ENCODE results near the gene SUSD4. TPM values are rescaled to one million over a fixed set of nuclear protein-coding genes. Genes with fewer than 3 reads are reported as not detected.

SUSD4 gene
- total RNA-seq, 3 donors from 2014 or later = 0.64 to 16.7 (median 14.9) TPM

GRCh38 chr1:223216074-223216473 is 147.9 kb downstream of the SUSD4 start:
- H3K27ac ChIP-seq = no peak overlapping the region
- intact Hi-C loops (cut with DNase I; ENCODE audit: low total_unique reads) = no loop called here
- no peaks in the 10 kb centered on the region for H3K4me1 ChIP-seq
- DNase-seq (ENCODE audit: low spot score in 2 of 2) = no peak
- no peaks in the 10 kb centered on the region for H3K36me3 ChIP-seq
- peaks cover 7 to 13% of the 10 kb centered on the region in 2 donors for H3K9me3 ChIP-seq
- TF ChIP-seq CTCF (IDR thresholded peaks at IDR 0.05) (no peak), POLR2A (IDR thresholded peaks at IDR 0.05) (no peak), POLR2AphosphoS5 (IDR thresholded peaks at IDR 0.05) (no peak)
- H3K27me3 ChIP-seq = no peaks in the 10 kb centered on the region
- no peak overlapping the region for H3K4me3 ChIP-seq

GRCh38 chr1:223215026-223215425 is 148.9 kb downstream of the SUSD4 start:
- H3K27ac ChIP-seq = no peak overlapping the region
- intact Hi-C loops (cut with DNase I; ENCODE audit: low total_unique reads) = no loop called here
- H3K27me3 ChIP-seq = no peaks in the 10 kb centered on the region
- no peak overlapping the region for H3K4me3 ChIP-seq
- DNase-seq (ENCODE audit: low spot score in 2 of 2) = no peak
- H3K9me3 ChIP-seq = peaks cover 7 to 13% of the 10 kb centered on the region in 2 donors
- no peaks in the 10 kb centered on the region for H3K36me3 ChIP-seq
- no peak for TF ChIP-seq POLR2AphosphoS5 (IDR thresholded peaks at IDR 0.05)
- TF ChIP-seq POLR2A (IDR thresholded peaks at IDR 0.05) = no peak
- no peak for TF ChIP-seq CTCF (IDR thresholded peaks at IDR 0.05)
- H3K4me1 ChIP-seq = no peaks in the 10 kb centered on the region

- Histone ChIP-seq H3K27ac (no peak overlapping the region), H3K4me3 (no peak overlapping the region), H3K27me3 (no peaks in the 10 kb centered on the region), H3K9me3 (peaks cover 5 to 10% of the 10 kb centered on the region in 2 donors), H3K4me1 (no peaks in the 10 kb centered on the region), H3K36me3 (no peaks in the 10 kb centered on the region)
- intact Hi-C loops (cut with DNase I; ENCODE audit: low total_unique reads) = no loop called here
- TF ChIP-seq POLR2AphosphoS5 (IDR thresholded peaks at IDR 0.05) (no peak), POLR2A (IDR thresholded peaks at IDR 0.05) (no peak), CTCF (IDR thresholded peaks at IDR 0.05) (no peak)
- no peak for DNase-seq (ENCODE audit: low spot score in 2 of 2)
These were observed 149.6 kb downstream of the SUSD4 start for GRCh38 chr1:223214261-223214807.

- Histone ChIP-seq H3K27ac (no peak overlapping the region), H3K4me3 (no peak overlapping the region), H3K9me3 (no peaks in the 10 kb centered on the region), H3K27me3 (no peaks in the 10 kb centered on the region), H3K4me1 (no peaks in the 10 kb centered on the region), H3K36me3 (no peaks in the 10 kb centered on the region)
- no peak for DNase-seq (ENCODE audit: low spot score in 2 of 2)
- TF ChIP-seq POLR2A (IDR thresholded peaks at IDR 0.05) (no peak), CTCF (IDR thresholded peaks at IDR 0.05) (no peak), POLR2AphosphoS5 (IDR thresholded peaks at IDR 0.05) (no peak)
- intact Hi-C loops (cut with DNase I; ENCODE audit: low total_unique reads) = no loop called here
These were observed 151.5 kb downstream of the SUSD4 start for GRCh38 chr1:223212441-223212840.

GRCh38 chr1:223211323-223211985 is 152.5 kb downstream of the SUSD4 start:
- no peak for TF ChIP-seq CTCF (IDR thresholded peaks at IDR 0.05)
- no peak for TF ChIP-seq POLR2A (IDR thresholded peaks at IDR 0.05)
- no peak for TF ChIP-seq POLR2AphosphoS5 (IDR thresholded peaks at IDR 0.05)
- Histone ChIP-seq H3K9me3 (no peaks in the 10 kb centered on the region), H3K4me3 (no peak overlapping the region), H3K36me3 (no peaks in the 10 kb centered on the region), H3K4me1 (no peaks in the 10 kb centered on the region), H3K27me3 (no peaks in the 10 kb centered on the region), H3K27ac (no peak overlapping the region)
- DNase-seq (ENCODE audit: low spot score in 2 of 2) = no peak
- intact Hi-C loops (cut with DNase I; ENCODE audit: low total_unique reads) = no loop called here
